ENCODE results near the gene ZNF362.

The ZNF362 gene

DNA sequence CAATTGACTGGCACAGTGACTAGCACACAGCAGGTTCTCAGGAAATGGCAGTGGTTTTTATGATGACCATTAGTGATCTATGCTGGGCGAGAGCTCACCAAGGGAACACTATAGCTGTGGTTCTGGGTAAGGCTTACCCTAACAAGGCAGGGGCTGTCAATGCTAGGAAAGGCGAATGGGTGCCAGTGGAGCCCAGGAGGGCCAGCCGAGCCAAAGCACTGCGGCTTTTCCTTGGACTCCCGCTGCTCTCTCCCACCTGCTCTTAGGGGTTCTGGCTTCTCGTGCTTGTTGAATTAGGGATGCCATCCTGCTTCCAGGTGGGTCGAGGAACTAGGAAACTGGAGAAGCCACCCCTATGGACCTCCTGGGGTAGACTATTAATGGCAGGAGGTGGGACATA is 74.6 kb downstream of the ZNF362 start:
- no peak for DNase-seq

- no peak for DNase-seq
Measured at GRCh38 chr1:33331444-33332356, 75.4 kb downstream of the ZNF362 start.

DNA sequence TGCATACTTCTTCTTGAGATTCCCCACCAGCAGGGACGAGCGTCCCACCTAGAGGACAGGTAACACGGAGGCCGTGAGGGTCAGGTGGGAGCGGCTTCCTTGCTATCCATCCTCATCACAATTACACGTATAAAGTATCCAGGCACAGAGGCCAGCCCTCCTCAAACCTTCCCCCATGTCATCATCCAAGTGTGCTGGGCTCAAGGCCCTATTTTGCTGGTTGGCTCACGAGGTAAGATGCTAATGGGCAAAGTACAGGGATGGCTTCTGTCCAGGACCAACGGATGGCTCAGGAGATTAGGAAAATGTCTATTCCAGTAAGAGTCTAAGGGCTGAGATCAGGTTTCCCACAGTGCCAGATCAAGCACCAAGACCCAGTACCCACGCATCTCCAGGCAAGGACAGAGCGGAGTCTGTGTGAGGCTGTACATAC is 76.1 kb downstream of the ZNF362 start:
- no peak for DNase-seq

DNA sequence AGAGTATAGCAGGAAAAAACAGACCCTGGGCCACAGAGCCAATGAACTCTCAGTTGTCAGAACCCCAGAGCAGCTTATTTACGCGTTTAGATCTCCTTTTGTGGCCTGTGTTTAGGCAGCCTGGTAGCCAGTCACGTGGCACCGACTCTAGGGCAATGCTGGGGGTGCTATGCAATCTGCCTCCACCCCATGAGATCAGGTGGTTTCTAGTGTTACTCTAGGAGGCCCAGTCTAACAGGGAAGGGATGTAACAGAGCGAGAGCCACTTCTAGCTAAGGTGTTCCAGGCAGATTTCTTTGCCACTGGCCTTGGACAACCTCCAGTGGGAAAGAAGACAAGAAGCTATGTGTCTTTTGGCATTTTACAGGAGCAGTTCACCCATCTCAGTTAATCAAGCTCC is 76.6 kb downstream of the ZNF362 start:
- no peak for DNase-seq

DNA sequence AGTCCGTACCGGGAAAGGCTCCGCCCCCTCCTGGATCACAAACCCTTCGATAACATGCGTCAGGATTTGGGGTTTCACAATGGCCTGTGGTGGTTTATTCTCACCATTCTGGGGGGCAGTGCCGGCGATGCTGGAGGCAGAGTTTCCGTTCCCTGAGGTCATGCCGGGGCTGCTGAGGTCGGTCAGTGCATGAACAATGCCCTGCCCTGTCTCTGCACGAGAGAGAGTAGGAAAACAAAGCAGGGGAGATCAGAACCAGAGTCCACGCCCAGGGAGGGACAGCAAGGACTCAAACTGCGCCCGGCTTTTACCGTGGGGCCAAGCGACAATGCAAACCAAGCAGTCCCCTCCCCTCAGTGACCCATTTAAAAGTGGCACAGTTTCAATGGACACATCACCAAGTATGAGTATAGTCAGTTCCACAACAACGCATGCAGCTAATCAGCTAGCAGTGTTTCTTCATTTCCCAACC is 77.8 kb downstream of the ZNF362 start:
- DNase-seq: no peak

GRCh38 chr1:33335020-33335419 is 78.7 kb downstream of the ZNF362 start:
- no peak for DNase-seq

DNA sequence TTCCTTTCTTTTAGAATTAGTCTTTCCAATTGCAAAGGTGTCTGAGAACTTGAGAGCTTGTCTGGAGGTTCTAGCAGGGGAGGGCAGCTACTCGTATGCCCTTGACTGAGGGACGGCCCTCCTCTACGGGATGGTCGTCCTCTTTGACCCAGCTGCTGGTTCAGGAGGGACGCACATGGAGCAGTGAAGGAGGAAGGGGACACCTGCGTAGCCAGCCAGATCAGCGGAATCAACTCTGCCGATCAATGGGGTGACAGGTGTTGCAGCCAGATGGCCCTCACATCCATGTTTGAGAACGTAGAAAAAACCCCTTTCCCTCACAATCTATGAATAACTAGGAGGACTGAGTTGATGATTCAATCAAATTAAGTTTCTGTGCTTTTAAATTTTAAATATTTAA is 80.3 kb downstream of the ZNF362 start:
- no peak for DNase-seq

GRCh38 chr1:33337441-33337840 is 81.1 kb downstream of the ZNF362 start:
- DNase-seq: no peak

DNA sequence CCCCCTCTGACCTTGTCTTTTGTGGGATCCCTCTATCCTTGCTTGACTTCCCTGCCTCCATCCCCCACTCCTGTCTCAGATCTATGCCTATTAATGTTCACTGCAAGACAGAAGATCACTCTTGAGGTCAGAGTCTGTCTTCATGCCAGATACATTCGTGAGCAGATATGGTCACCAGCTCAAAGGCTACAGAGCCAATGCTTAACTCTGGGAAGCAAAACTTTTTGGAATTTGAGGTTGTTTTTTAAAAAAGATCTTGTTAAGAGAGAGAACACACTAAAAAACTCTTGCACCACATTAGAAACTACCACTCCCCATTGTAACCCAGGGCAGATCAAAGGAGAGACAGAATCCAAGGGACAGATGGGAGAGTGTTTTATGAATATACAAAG is 81.8 kb downstream of the ZNF362 start:
- DNase-seq: no peak

- peak; percentile 55 for DNase-seq
Measured at GRCh38 chr1:33338440-33339211, 82.3 kb downstream of the ZNF362 start.

DNA sequence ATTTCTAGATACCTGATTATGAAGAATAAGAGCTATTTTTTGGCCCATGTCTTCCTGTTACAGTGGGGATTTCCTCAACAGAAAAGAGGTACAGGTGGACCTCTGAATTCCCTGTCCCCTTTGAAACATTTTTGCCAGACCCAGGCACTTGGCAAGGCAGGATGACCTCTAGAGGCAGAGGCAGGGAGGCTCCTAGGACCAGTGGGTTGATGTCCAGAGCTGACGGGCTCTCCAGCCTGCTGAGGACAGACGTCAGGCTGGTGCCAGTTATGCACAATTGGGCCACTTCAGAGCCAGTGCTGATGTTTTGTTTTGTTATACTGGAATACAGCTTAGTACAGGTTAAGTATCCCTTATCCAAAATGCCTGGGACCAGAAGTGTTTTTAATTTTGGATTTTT is 83.1 kb downstream of the ZNF362 start:
- DNase-seq: no peak

- no peak for DNase-seq
Measured at GRCh38 chr1:33341190-33341589, 84.9 kb downstream of the ZNF362 start.

GRCh38 chr1:33342041-33342723 is 85.9 kb downstream of the ZNF362 start:
- DNase-seq: no peak

DNA sequence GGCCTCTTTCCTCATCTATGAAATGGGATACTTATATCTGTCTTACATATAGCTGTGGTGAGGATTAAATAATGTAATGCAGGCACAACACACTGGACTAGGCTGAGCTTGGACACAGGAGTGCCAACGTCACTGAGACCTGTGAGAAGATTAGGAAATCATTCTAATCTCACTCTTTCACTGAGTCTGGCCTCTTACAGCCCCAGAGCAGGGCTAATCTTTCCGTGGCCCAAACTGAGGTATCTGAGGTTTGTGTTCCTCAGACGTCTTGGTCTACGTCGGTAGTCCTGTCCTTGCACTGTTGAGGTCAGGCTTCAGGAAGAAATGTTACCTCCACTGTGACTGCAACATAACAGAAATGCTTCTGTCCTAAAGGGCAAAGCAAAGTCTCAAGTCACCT is 87.2 kb downstream of the ZNF362 start:
- no peak for DNase-seq

GRCh38 chr1:33344896-33345560 is 88.7 kb downstream of the ZNF362 start:
- no peak for DNase-seq

DNA sequence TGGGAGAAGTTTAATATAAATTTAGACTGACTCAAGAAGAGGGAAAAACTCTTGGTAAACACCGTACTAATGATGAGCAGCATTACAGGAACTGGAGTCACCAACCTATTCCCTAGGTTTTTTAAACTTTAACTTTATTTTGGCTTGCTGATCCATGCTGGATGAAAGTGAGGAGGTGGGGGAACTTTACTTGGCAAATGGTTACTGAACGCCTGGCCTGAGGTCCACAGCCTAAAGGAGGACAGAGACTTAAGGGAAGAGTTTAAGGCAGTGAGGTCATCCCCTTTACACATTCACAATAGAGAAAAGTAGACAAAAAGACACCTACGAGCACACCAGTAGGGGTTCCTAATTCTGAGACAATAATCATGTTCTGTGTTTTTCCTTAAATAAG is 90.2 kb downstream of the ZNF362 start:
- no peak for DNase-seq

DNA sequence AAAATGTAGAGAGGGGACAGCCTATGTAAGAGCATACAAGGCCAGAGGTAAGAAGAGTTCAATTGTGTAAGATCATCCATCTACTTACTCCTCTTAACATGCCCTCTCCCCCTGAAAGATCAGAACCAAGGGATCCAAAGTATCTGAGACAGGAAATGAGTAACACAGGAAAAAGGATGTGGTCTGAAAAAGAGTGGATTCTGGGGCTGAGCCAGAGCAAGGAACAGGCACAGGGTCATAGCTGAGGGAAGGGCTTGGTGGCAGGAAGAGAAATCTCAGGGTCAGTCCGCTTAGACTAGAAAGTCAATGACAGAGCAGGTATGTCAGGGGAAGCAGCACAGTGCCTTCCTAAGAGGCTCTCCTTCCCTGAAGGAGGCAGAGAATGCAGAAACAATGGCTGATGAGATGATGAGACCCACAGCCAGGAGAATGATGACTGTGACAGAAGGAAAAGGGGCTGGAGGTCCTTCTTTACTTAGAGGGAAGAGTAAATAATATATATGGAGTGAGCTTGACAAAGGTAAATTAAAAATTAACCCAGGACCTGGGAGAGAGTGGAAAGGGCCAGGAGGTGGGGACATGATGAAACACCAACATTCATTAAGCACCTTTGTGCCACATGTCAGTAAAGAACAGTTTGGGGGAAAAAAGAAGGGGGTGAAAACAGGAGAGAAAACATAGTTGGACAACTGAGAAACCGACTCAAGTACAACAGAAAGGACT is 90.8 kb downstream of the ZNF362 start:
- no peak for DNase-seq

DNA sequence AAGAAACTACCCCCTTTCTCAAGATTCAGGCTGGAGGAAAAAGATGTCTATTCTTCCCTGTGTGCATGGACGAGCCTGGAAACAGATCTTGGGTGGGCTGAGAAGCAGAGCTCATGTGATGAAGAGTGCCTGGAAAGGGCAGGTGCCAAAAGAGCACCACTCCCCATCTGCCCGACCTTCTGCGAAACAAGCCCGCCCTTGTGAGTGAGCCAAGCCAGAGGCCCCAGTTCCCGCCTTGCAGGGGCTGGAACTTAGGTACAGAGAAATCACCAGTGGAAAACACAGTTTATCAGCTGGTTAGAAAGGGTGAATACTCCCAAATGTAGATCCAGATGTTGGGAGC is 91.3 kb downstream of the ZNF362 start:
- no peak for DNase-seq

- no peak for DNase-seq
Measured at GRCh38 chr1:33348194-33348593, 91.9 kb downstream of the ZNF362 start.

- DNase-seq: no peak
Measured at GRCh38 chr1:33348676-33349080, 92.4 kb downstream of the ZNF362 start.

DNA sequence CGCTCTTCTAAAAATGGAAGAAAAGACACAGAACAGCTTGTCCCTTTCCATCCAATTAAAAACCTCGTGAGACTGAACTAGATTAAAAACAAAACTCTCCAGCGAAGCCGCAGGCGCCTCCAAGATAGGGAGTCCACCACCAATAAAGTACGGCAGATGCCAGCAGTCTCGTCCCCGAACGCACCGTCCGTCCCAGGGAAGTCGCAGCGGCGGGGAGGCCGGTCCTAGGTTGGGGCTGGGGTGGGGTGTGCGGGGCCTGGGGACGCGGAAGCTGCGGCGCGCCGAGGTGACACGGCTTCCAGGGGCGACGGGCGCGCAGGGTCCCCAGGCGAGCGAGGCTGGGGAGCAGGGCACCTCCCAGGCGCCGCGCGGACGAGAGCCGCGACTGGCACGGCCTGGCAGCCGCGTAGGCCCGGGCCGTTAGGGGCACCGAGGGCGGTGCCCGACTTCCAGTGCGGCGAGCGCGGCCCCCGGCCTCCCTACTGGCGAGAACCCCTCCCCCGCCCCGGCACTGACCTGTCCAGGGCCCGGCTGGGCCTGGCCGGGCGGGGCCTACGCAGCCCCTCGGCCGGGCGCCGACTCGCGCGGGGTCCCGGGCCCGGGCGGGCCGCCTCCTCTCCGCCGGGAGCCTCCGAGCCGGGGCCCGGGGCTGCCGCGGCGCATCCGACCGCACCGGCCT is 92.9 kb downstream of the ZNF362 start:
- no peak for DNase-seq
